ENCODE data around the gene SLC25A39. TPM values are rescaled to one million over a fixed set of nuclear protein-coding genes. Genes with fewer than 3 reads are reported as not detected.
"Not testable (repeated sequence)": the region's sequence is repeated elsewhere in the genome, so short reads cannot be mapped to it uniquely, and the experiment has no call there.

SLC25A39 gene, protein sequence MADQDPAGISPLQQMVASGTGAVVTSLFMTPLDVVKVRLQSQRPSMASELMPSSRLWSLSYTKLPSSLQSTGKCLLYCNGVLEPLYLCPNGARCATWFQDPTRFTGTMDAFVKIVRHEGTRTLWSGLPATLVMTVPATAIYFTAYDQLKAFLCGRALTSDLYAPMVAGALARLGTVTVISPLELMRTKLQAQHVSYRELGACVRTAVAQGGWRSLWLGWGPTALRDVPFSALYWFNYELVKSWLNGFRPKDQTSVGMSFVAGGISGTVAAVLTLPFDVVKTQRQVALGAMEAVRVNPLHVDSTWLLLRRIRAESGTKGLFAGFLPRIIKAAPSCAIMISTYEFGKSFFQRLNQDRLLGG
- polyA plus RNA-seq (ENCODE audit: insufficient read length in 4 of 4) = 100 to 1,000 TPM in 1 of 4 donors, 10 to 100 TPM in 3; 94.9 to 124 (median 97.8) TPM

DNA sequence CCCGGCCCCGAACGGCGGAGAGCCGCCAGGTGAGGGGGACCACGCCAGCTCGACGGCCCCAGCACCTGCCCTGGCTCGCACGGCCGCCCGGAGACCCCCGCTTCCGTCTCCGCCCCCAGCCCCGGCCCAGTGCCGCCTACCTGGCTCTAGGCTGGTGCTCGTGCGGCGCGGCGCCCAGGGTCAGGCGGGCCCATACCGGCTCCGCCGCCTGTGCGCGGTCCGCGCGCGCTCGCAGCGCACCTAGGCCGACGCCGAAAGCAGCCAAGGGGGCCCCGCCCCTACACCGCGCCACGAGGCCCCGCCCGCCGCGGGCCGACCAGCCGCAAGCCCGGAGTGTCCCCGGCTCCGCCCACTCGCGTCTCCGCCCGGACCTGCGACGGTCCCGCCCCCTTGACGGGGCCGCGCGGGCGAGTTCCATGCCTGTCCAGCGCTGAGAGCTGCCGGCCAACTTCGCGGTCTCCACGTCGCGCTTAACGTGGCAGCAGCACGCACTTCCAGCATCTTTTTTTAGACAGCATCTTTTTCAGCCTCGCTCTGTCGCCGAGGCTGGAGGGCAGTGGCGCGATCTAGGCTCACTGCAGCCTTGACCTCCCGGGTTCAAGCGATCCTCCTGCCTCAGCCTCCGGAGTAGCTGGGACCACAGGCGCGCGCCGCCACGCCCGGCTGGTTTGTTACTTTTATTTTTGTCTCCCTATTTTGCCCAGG lies at the start of gene SLC25A39:
Gene SLC25A39, minus strand, starts transcription at position 253 of the 705 bp plus-strand sequence. CDS start 1,261 bp downstream, outside the sequence.
- peak; percentile 85 to 91 (median 86) for DNase-seq (ENCODE audit: low read depth in 4 of 4, low spot score in 3 of 4)

DNA sequence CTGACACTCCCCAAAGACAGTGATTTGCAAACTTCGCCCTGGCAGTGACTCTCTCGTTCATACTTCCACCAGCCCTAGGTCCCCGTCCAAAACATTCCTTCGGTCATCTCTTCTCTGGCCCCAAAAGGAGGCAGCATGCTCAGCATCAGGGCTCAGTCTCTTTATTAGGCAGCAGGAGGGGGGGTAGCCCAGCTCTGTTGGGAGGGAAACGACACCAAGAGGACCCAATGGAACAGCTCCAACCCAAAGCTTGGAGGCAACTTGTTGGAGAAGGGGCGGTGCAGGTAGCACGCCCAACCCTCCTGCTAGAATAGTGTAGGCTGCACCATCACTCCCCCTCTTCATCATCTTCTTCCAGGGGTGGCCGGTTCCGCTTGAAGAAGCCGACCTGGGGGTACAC lies 47.4 kb upstream of the SLC25A39 start:
- DNase-seq (ENCODE audit: low read depth in 4 of 4, low spot score in 3 of 4) = no peak

DNA sequence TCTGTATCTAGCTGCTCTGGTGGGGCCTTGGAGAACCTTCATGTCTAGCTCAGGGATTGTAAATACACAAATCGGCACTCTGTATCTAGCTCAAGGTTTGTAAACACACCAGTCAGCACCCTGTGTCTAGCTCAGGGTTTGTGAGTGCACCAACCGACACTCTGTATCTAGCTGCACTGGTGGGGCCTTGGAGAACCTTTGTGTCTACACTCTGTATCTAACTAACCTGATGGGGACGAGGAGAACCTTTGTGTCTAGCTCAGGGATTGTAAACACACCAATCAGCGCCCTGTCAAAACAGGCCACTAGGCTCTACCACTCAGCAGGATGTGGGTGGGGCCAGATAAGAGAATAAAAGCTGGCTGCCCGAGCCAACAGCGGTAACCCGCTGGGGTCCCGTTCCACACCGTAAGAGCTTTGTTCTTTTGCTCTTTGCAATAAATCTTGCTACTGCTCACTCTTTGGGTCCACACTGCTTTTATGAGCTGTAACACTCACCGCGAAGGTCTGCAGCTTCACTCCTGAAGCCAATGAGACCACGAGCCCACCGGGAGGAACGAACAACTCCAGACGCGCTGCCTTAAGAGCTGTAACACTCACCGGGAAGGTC lies 44.9 kb upstream of the SLC25A39 start:
- DNase-seq (ENCODE audit: low read depth in 4 of 4, low spot score in 3 of 4) = not testable (repeated sequence)

DNA sequence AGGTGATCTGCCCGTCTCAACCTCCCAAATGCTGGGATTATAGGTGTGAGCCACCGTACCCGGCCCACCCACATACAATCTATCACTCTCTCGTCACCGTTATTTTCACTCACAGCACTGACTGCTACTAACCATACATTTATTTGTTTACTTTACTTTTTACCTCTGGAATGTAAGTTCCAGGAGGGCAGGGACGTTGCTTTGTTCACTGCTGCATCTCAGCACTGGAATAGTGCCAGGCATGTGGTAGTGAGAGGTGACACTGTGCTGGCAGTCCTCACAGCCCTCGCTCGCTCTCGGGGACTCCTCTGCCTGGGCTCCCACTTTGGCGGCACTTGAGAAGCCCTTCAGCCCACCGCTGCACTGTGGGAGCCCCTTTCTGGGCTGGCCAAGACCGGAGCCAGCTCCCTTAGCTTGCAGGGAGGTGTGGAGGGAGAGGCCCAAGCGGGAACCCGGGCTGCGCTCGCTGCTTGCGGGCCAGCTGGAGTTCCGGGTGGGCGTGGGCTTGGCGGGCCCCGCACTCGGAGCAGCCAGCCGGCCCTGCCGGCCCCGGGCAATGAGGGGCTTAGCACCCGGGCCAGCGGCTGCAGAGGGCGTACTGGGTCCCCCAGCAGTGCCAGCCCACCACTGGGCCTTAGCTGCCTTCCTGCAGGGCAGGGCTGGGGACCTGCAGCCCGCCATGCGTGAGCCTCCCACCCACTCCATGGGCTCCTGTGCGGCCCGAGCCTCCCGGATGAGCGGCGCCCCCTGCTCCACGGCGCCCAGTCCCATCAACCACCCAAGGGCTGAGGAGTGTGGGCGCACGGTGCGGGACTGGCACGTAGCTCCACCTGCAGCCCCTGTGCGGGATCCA lies 44.0 kb upstream of the SLC25A39 start:
- not testable (repeated sequence) for DNase-seq (ENCODE audit: low read depth in 4 of 4, low spot score in 3 of 4)

DNA sequence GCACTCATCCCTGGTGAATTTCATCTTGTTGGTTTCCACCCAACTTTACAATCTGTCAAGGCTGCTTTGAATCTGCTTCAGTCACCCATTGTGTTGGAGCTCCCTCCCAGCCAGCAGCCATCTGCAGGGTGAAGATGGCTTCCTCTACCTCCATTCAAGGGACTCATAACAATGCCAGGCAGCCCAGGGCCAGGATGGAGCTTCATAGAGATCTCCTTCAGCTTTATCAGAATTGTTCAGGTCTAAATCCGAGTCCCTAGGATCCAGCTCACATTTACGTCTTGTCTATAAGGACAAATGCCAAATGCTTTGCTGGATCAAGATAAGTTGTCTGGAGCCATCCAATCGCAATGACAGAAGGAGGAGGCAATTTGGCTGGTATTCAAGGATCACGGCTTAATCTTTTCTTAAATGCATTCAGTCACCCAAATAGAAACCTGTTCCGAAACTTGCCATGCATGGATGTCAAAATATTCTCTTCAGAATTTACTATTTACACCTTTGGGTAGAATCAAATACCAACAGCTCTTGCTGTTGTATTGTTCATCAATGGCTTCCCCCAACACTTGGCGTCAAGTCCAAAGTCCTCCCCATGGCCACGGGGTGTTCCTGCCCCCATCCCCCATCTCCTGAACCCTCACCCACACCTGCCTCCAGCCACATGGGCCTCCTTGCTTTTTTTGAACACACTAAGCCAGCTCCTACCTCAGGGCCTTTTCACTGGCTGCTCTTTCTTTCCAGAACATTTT lies 42.8 kb upstream of the SLC25A39 start:
- DNase-seq (ENCODE audit: low read depth in 4 of 4, low spot score in 3 of 4) = no peak

DNA sequence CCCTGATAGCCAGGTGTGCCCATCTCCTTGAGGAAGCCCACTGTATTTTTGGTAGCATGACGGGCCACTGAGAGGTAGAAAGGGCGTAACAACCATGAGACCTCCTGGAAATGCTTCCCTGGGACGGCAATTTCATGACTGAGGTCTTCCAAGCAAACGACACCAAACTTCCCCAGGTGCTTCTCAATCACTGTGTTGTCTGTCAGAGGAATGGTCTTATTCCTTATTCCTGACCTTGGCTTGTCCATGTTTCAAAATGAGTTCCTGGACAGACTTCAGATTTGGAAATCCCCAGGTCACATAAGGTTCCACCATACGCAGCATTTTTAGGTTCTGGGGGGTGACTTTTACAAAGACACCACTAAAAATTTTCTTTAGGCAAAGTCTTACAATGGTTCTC lies 40.4 kb upstream of the SLC25A39 start:
- not testable (repeated sequence) for DNase-seq (ENCODE audit: low read depth in 4 of 4, low spot score in 3 of 4)

DNA sequence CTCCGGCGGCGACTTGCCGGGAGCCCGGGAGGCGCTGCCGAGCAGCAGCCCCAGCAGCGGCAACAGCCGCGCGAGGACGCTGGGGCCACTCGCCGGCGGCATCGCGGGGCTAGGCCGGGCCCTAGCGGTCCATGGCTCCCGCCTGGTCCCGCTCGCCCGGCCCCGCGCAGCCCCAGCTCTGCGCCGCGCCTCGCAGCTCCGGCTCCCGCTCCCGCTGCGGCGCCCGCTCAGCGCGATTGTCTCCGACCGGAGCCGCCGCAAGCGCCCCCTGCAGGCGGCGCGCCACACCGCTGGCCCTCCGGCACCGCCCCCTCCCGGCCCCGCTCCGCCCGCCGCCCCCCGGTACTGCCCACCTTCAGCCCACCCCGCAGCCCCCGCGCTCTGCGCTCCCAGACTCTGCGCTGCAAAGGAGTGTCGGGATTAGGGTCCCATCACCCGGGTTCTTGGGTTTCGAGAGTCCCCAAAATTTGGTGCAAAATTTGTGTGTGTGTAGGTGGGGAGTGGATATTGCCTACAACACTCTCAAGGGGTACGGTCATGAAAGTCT lies 39.1 kb upstream of the SLC25A39 start, which contains the start of gene FAM171A2:
Gene FAM171A2, minus strand, starts transcription at position 241 of the 547 bp plus-strand sequence. Its CDS starts 139 bp downstream, at position 102.
- no peak for DNase-seq (ENCODE audit: low read depth in 4 of 4, low spot score in 3 of 4)

DNA sequence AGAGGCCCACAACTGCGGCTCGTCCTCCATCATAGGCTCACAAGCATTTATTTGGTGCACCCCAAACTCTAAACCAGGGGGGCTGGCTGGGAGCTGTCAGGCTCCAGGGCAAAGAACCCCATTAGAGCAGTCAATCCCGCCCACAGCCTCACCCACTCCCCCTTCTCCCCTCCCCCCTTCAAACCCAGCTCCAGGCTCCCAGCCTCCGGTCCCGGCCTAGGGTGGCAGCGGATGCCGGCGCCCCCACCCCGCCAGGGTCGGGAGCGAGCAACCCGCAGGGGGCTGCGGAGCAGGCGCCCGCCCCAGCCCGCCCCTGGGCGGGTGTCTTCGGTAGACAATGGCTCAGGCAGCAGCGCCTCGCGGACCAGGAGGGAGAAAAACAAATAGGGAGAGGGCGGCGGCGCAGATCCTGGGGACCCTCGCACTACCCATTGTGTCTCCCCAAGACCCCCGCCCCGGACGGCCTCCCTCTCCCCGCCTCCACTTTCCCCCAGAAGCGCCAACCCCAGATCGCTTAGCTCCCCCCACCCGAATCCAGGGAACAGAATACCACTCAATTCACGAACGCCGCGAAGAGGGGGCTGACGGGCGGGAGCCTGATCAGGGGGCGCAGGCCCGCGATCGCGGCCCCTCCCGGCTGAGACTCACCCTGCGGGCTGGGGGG lies 38.5 kb upstream of the SLC25A39 start:
- no peak for DNase-seq (ENCODE audit: low read depth in 4 of 4, low spot score in 3 of 4)

DNA sequence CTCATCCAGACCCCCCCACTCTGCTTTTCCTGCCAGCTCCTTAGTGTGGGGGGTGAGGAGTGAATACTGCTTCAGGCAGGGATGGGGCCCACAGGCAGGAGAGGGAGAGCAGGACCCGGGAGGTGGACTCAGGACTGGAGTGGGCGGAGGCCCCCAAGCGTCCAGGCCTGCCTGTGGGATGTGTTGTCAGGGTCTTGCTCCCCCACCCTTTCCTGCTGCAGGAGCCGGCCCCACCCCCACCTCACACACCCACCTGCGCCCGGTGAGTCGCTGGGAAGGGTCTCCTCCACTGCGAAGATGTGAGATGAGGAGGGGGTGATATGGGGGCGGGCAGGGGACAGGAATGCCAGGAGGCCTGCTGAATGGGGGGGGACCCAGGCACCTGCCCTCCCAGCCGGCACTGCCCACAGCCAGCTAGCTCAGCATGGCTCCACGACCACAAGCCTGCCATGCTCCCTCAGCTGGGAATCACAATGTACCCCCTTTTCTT lies 37.9 kb upstream of the SLC25A39 start:
- DNase-seq (ENCODE audit: low read depth in 4 of 4, low spot score in 3 of 4) = no peak

DNA sequence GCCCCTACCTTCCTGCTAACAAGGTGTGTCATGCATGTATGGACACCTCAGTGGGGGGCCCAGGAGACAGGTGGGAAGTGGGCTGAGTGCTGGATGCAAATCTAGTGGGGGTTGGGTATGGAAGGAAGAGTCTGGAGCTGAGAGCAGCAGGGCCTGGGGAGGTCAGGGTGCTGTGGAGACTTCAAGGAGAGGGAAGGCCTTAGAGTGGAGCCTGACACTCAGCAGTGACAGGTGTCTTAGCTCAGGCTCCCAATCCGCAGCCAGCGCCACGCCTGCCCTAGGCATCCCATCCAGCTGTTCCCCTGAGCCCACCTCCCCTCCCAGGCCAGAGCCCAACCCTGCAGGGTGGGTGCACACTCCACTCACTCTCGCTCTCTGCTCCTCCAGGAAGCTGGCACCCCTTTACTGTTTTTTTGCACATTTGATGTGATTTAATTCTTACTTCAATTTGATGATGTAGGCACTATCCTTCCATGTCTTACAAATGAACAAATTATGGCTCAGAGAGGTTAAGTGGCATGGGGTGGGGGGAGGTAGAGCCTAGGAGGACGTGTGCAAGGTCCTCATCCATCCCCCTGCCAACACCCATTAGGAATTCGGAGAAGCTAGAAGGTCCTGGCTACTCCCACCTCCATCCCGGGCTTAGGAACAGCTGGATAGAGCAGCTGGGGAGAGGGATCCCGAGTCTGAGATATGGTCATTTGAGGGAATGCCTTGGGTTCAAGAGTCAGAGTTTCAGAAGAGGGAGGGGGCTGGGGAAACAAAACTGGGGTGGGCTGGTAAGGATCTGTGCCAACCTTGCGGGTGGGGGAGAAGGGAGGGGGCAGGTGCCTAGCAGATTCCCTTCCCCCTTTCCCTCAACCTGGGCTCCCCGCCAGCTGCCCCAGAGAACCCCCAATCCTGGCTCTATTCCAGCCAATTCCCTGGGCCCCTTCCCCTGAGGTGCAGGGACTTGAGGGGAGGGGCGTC lies 37.0 kb upstream of the SLC25A39 start:
- DNase-seq (ENCODE audit: low read depth in 4 of 4, low spot score in 3 of 4) = no peak

DNA sequence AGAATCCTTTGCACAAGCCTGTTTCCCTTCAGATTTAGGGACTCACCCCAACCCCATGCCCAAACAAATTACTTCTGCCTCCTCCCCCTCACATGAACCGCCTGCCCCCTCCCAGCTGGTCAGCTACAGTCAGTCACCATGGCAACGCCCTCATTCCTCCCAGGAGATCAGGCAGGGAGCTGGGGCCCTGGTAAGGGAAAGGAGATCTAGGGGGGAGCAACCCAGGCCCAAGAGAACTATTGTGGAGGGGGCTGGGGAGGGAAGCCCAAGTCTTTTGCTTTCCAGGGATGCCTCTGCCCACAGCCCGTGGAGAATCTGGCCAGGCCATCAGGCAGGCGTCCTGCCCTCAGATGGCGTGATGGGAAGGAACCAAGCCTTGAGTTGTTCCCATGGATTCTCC lies 36.2 kb upstream of the SLC25A39 start:
- peak in 1 of 4 donors; percentile 81 for DNase-seq (ENCODE audit: low read depth in 4 of 4, low spot score in 3 of 4)

DNA sequence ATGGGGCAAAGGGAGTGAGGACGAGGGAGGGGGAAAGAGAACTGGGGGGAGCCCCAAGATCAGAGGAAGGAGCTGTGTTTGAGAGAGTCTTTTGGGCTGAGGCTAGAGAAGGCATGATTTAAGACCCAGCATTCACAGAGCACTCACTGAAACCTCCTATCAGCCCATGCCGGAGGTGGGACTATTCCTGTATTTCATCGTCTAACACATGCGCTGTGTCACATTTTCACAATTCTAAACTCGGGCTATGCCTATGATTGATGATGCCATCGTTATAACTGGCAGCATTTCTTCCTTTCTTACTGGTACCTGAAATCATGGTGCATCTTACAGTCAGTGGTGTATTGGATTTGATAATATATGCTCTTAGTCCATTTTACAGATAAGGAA lies 35.5 kb upstream of the SLC25A39 start:
- no peak for DNase-seq (ENCODE audit: low read depth in 4 of 4, low spot score in 3 of 4)

DNA sequence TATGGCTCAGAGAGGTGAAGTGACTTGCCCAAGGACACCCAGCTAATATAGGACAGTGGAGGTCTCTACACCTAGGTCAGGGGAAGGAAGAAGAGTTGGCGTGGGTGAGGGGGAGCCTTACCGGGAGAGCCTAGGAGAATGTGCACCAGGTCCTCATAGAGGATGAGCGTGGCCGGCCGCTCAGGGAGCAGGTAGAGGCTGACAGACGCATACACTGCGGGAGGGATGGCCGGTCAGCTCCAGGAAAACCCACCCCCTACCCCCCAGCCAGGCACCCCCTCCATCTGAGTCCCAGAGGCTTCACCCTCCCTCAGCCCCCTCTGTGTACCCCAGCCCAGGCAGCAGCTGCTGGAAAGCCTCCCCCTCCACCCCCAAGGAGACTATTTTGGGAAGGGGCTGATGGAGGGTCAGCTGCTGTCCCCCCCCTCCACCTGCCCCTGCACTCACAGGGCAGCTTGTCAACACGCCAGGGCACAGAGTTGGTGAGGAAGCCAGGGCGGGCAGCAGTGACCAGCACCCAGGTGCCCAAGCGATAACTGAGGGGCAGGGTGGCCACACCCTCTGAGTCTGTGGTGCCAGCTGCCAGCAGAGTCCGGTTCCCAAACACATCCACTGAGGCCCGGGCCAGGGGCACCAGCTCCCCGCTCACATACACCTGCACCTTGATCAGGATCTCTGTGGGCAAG lies 35.0 kb upstream of the SLC25A39 start:
- DNase-seq (ENCODE audit: low read depth in 4 of 4, low spot score in 3 of 4) = no peak

DNA sequence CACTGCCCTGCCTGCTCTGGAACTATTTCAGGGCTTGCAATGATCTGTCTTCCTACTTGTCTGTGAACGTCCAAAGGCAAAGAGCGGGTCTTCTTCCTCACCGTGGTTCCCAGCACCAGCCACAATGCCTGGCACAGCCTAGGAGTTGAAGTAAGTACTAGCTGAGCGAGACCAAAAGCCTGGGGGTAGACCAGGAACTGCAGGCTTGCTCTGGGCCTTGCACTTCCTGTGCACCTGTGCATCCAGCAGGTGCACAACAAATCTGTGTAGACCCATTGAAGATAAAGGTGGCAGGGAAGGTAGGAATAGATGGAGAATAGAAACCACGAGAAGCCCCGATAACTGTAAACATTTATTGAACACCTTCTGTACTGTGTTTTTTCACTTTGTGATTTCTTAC lies 34.4 kb upstream of the SLC25A39 start:
- DNase-seq (ENCODE audit: low read depth in 4 of 4, low spot score in 3 of 4) = no peak

DNA sequence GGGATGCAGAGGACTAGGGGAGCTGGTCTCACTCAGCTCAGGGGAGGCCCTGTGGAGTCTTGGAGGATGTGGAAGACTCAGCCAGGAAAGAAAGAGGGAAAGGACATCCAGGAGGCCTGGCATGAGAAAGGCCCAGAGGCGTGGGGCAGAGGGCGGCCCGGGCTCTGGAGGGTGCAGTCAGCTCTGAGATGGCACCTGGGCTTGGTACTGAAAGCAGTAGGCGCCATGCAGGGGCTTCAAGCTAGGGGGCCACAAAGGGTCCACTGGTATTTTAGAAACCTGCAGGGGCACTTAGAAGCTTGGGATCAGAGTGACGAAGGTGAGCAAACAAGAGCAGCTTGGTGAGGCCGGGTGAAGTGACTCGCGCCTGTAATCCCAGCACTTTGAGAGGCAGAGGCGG lies 33.4 kb upstream of the SLC25A39 start:
- no peak for DNase-seq (ENCODE audit: low read depth in 4 of 4, low spot score in 3 of 4)

DNA sequence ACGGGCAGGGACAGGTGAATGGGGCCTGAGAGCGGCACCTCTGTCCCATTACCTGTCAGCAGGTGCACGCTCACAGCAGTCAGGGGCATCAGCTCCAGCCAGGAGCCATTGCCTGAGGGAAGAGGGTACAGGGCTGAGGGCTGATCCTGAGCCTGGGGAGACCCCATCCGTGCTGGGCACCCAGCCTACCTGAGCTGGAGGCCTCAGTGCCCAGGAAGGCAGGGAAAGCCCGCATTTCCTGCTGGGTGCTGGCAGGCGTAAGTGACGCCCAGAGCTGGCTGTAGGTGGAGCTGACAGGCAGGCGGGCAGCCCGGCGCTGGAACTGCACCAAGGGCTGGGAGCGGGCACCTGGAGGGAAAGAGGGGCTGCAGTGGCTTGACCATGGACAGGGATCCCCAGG lies 31.6 kb upstream of the SLC25A39 start:
- DNase-seq (ENCODE audit: low read depth in 4 of 4, low spot score in 3 of 4) = no peak

DNA sequence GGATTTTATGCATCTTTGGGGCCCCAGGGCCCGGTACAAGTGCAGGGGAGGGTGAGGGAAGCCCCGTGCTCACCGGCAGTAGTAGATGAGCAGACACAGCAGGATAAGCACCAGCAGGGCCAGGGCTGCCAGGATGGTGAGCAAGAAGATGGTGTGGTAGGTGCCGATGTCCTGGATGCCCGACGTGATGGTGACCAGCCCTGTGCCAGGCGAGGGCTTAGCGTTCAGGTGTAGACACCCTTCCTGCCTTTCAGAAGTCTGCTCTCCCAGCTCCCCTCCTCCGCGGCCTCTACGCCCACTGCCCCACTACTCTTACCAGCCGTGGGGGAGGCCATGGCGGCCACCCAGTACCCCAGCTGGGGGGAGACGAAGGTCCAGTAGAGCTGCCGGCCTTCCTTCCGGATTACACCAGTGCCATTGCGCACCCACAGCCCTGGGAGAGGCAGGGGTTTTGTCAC lies 31.0 kb upstream of the SLC25A39 start:
- no peak for DNase-seq (ENCODE audit: low read depth in 4 of 4, low spot score in 3 of 4)

Data from right renal pelvis (tissue), 4 donors.